ENCODE measurements around the gene ASB1.
A peak's percentile ranks its signal among the peaks of the same experiment; 100 is the strongest.
"Not testable (repeated sequence)": the region's sequence is repeated elsewhere in the genome, so short reads cannot be mapped to it uniquely, and the experiment has no call there.

ASB1 gene

DNA sequence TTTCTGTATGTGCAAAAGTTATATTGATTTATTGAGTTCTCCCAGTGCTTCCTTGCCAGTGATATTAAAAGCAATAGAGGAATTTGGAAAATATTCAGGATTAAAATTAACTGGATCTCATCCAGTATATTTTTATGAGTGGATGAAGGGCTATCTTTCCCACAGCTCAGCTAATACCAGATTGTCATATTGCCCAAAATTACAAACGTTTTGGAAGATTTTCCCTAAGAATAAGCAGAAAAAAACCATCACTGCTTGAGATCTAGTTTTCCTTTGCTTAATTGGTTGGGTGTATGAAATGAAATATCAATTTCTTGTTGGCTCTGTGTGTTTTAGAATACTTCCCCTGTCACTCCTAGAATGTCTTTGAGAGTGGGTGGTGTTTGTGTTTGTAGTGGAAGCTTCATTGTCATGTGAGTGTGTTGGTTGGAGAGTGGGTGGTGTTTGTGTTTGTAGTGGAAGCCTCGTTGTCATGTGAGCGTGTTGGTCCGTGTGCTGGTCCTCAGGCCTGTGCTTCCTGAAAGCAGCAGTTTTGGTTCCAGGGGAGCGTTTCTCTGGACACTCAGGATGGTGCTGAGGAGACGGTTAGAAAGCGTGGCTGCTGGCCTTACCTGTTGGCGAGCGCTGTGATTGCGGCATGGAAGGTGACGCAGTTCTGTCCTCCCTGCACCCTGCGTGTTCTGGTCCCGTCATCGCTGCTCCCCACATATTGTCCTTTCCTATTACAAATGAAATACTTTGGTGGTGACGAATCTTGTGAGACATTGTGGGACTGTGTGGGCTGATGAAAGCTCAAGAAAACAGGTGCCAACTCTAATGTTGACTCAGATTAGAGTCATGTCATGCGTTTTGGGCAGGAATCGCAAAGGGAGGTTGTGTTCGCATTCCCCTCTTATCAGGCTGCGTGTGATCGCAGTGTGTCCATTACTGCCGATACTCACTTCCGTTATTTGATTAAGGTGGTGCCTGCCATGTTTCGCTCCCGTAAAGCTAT lies 12.4 kb downstream of the ASB1 start:
- H3K4me3 ChIP-seq (ENCODE audit: low read depth, low read length): peak overlapping the region; percentile 16
- peak; percentile 90 for DNase-seq (ENCODE audit: low read depth)
- TF ChIP-seq CTCF (conservative IDR thresholded peaks at IDR 0.05; ENCODE audit: low read depth, low read length): no peak

DNA sequence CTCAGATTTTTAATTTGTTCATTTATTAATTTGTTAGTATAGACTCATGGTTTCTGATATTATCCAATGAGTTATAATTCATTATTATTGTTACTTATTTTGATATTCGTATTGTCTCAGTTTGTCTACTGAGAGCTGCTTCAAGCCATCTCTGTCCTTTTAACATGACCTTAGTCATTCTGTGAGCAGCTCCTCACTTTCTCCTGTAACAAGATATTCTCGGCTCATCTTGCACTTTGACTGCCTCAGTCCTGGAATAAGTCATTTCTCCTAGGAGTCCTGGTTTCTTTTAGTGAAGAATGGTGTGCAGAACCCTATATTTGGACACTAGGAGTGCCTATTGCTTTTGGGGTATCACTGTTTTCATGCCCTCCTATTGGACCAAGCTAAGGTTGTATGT lies 13.2 kb downstream of the ASB1 start:
- no peak overlapping the region for H3K4me3 ChIP-seq (ENCODE audit: low read depth, low read length)

DNA sequence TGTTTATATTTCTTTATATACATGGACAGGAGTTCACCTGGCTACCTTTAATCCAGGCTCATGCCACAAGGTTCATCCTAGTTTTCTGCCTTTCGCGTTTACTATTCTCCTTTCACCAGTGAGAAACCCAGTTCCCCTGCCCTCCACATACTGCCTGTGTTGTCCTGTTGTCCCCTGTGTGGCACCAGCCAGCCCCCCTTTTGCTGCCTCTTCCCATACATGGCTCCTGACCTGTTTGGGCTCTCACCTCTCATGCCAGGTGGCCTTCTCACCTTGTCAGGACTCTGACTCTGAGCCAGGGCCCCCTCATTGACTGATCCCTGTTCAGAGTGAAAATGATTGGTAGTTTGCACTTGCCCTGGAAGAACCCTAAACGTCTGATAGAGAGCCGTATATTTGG lies 13.6 kb downstream of the ASB1 start:
- TF ChIP-seq CTCF (conservative IDR thresholded peaks at IDR 0.05; ENCODE audit: low read depth, low read length): no peak
- no peak for DNase-seq (ENCODE audit: low read depth)
- H3K4me3 ChIP-seq (ENCODE audit: low read depth, low read length): no peak overlapping the region

More for the DNA sequence above, 13.2 kb downstream of the ASB1 start:
- TF ChIP-seq CTCF (conservative IDR thresholded peaks at IDR 0.05; ENCODE audit: low read depth, low read length): no peak
- DNase-seq (ENCODE audit: low read depth): no peak

DNA sequence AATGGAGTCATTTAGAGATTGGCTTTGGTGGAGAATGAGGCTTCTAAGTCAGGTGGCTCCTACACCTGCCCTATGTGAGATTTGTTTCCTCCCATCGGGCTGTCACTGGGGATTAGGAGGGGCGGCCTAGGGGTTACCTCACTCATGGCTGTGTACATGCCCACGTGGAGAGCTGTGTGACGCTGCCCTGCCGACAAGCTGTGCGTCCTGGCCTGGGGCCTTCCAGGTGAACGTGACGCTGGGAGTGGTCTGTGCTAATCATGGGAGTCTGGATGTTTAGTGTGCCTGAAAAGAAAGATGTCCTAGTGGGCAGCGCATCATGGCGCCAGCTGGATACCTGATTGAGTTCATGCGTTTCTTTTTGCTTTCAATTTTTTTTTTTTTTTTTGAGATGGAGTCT lies 14.0 kb downstream of the ASB1 start:
- H3K4me3 ChIP-seq (ENCODE audit: low read depth, low read length): no peak overlapping the region
- no peak for TF ChIP-seq CTCF (conservative IDR thresholded peaks at IDR 0.05; ENCODE audit: low read depth, low read length)
- DNase-seq (ENCODE audit: low read depth): no peak

GRCh38 chr2:238441262-238442114 lies 14.8 kb downstream of the ASB1 start:
- DNase-seq (ENCODE audit: low read depth): peak; percentile 67

GRCh38 chr2:238442257-238442656 lies 15.5 kb downstream of the ASB1 start:
- H3K4me3 ChIP-seq (ENCODE audit: low read depth, low read length); DNase-seq (ENCODE audit: low read depth): not testable (repeated sequence)

More at GRCh38 chr2:238441262-238442114, 14.8 kb downstream of the ASB1 start:
- TF ChIP-seq CTCF (conservative IDR thresholded peaks at IDR 0.05; ENCODE audit: low read depth, low read length): peak; percentile 35
- H3K4me3 ChIP-seq (ENCODE audit: low read depth, low read length): no peak overlapping the region

DNA sequence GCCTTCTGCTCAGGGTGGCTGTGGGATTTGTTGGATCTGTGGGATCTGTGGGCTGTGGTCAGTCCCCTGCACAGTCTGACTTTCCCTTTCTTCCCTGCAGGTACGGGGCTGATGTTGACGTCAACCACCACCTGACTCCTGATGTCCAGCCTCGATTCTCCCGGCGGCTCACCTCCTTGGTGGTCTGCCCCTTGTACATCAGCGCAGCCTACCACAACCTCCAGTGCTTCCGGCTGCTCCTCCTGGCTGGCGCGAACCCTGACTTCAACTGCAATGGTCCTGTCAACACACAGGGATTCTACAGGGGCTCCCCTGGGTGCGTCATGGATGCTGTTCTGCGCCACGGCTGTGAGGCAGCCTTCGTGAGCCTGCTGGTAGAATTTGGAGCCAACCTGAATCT lies 17.5 kb downstream of the ASB1 start:
- DNase-seq (ENCODE audit: low read depth): no peak
- no peak overlapping the region for H3K4me3 ChIP-seq (ENCODE audit: low read depth, low read length)
- TF ChIP-seq CTCF (conservative IDR thresholded peaks at IDR 0.05; ENCODE audit: low read depth, low read length): no peak

Data from choroid plexus epithelial cell (primary cell).